HCT116 (cell line): Measurements from ENCODE around the gene SDCBP2. TPM values are rescaled to one million over a fixed set of nuclear protein-coding genes. Genes with fewer than 3 reads are reported as not detected.
A peak's percentile ranks its signal among the peaks of the same experiment; 100 is the strongest.

Experiments
- ATAC-seq: fragments of 200-7000 bp; cut with Tn5 transposase; 2 replicates; pipeline ENCODE4 v1.9.1; 2020; ENCODE audit warnings: mild to moderate bottlenecking, moderate library complexity
- BruUV-seq: library from RNA; stranded (reverse); fragments of 400-500 nt; replicated peaks from 2 replicates; lab custom pipeline; 2021; lab: Mats Ljungman, UMichigan
- CTCF ChIA-PET: fragments of 300-600 bp; sonication (Branson Sonifier 250); formaldehyde crosslinking; loops from one replicate; lab custom pipeline; 2021; ENCODE audit warnings: antibody characterized with exemption; lab: Charles Lee
- POLR2A ChIA-PET: fragments of 300-600, 350-600 bp; sonication (Branson Sonifier 250); formaldehyde crosslinking; loops from one replicate; lab custom pipeline; 2021; ENCODE audit warnings: antibody characterized with exemption; lab: Charles Lee
- RAD21 ChIA-PET, 2 experiments: fragments of 300-600 bp; sonication (Branson Sonifier 250); formaldehyde crosslinking; loops; one replicate each; lab custom pipeline; 2023; ENCODE audit warnings: low total read pairs in 2 of 2; ENCODE audit not compliant: uncharacterized antibody in 2 of 2, unreplicated experiment in 2 of 2, low non-redundant PET in 1 of 2; lab: Charles Lee
- DNase-seq: peaks from one replicate; pipeline ENCODE4 v3.0.0-alpha.2; 2010; ENCODE audit warnings: low read depth, low spot score
- H2AFZ ChIP-seq: fragments of 200-600 bp; shearing (Covaris generic), sonication (generic); 2 replicates; pipeline ENCODE4 v1.6.1; 2017; ENCODE audit warnings: low read depth, mixed run types, mixed read lengths, antibody characterized with exemption, low read length; ENCODE audit not compliant: poor library complexity, severe bottlenecking
- H3K27ac ChIP-seq: 2 replicates; pipeline ENCODE4 v1.5.1; 2012; ENCODE audit warnings: low read depth, low read length
- H3K27me3 ChIP-seq: fragments of 200-600 bp; sonication (generic); 2 replicates; pipeline ENCODE4 v1.6.1; 2016; ENCODE audit warnings: mixed run types, low read length, mixed read lengths; ENCODE audit not compliant: insufficient read depth
- H3K36me3 ChIP-seq, 2 experiments: fragments of 200-500 bp in 1 of 2; fragments of 200-600 bp in 1 of 2; sonication (Bioruptor generic) in 1 of 2; sonication (generic) in 1 of 2; 2 replicates each; pipeline versions ENCODE4 v1.5.1 to v1.6.1; 2014 to 2016; ENCODE audit warnings: low read length in 2 of 2, inconsistent platforms in 1 of 2, mixed read lengths in 1 of 2, mixed run types in 1 of 2; ENCODE audit not compliant: insufficient read depth in 2 of 2, control insufficient read depth in 1 of 2
- H3K4me1 ChIP-seq, 2 experiments: fragments of 200-600 bp in 1 of 2; sonication (generic) in 1 of 2; 2 replicates each; pipeline versions ENCODE4 v1.5.1 to v1.6.1; 2012 to 2017; ENCODE audit warnings: low read length in 2 of 2, inconsistent platforms in 1 of 2, mild to moderate bottlenecking in 1 of 2, mixed read lengths in 1 of 2, mixed run types in 1 of 2, moderate library complexity in 1 of 2; ENCODE audit not compliant: insufficient read depth in 2 of 2, control insufficient read depth in 1 of 2
- H3K4me2 ChIP-seq: fragments of 200-600 bp; sonication (generic); 2 replicates; pipeline ENCODE4 v1.6.1; 2017; ENCODE audit warnings: mixed run types, low read length, mixed read lengths
- H3K4me3 ChIP-seq, 2 experiments: fragments of 200-600 bp in 1 of 2; sonication (generic) in 1 of 2; replicated peaks in 1 of 2; 2 replicates each; pipeline ENCODE4 v1.5.1; 2011 to 2016; ENCODE audit warnings: low read length in 2 of 2, control low read depth in 1 of 2, low read depth in 1 of 2, mild to moderate bottlenecking in 1 of 2, mixed read lengths in 1 of 2, mixed run types in 1 of 2
- H3K79me2 ChIP-seq: fragments of 200-600 bp; sonication (generic); 2 replicates; pipeline ENCODE4 v1.6.1; 2017; ENCODE audit warnings: mild to moderate bottlenecking, mixed run types, low read length, moderate library complexity, mixed read lengths; ENCODE audit not compliant: insufficient read depth
- H3K9ac ChIP-seq: fragments of 200-600 bp; sonication (generic); 2 replicates; pipeline ENCODE4 v1.6.1; 2016; ENCODE audit warnings: low read length, mixed read lengths
- H3K9me2 ChIP-seq: fragments of 200-600 bp; sonication (generic), shearing (Covaris generic); 2 replicates; pipeline ENCODE4 v1.6.1; 2017; ENCODE audit warnings: mixed run types, mild to moderate bottlenecking, moderate library complexity; ENCODE audit not compliant: insufficient read depth
- H3K9me3 ChIP-seq, 2 experiments: fragments of 200-500 bp in 1 of 2; fragments of 200-600 bp in 1 of 2; sonication (Bioruptor generic) in 1 of 2; sonication (generic) in 1 of 2; 2 replicates each; pipeline ENCODE4 v1.6.1; 2014 to 2017; ENCODE audit warnings: low read length in 2 of 2, mixed read lengths in 2 of 2, inconsistent platforms in 1 of 2, low read depth in 1 of 2, mild to moderate bottlenecking in 1 of 2, mixed run types in 1 of 2, moderate library complexity in 1 of 2; ENCODE audit not compliant: control insufficient read depth in 1 of 2, insufficient read depth in 1 of 2
- H4K20me1 ChIP-seq: fragments of 200-600 bp; sonication (generic), shearing (Covaris generic); 2 replicates; pipeline ENCODE4 v1.6.1; 2017; ENCODE audit warnings: mixed run types, mild to moderate bottlenecking, moderate library complexity; ENCODE audit not compliant: insufficient read depth
- CBX3 ChIP-seq: IDR thresholded peaks from 2 replicates; pipeline ENCODE4 v1.6.1; 2012; ENCODE audit warnings: low read depth
- CTCF ChIP-seq, 3 experiments: fragments of 200-600 bp in 1 of 3; sonication (generic) in 1 of 3; IDR thresholded peaks in 2 of 3; conservative IDR thresholded peaks in 1 of 3; 2 replicates each; pipeline ENCODE4 v1.5.1; 2012 to 2017; ENCODE audit warnings: low read depth in 2 of 3, low read length in 2 of 3, antibody characterized with exemption in 1 of 3, borderline replicate concordance in 1 of 3, control low read depth in 1 of 3, mild to moderate bottlenecking in 1 of 3, mixed read lengths in 1 of 3, mixed run types in 1 of 3, moderate library complexity in 1 of 3; ENCODE audit not compliant: insufficient read depth in 1 of 3
- ELF1 ChIP-seq: IDR thresholded peaks from 2 replicates; pipeline ENCODE4 v1.6.1; 2012; ENCODE audit warnings: low read depth, borderline replicate concordance
- RAD21 ChIP-seq: IDR thresholded peaks from 2 replicates; pipeline ENCODE4 v1.6.1; 2012; ENCODE audit warnings: low read depth, mild to moderate bottlenecking
- ZNF274 ChIP-seq: fragments of 200-500 bp; sonication (Bioruptor generic); IDR thresholded peaks from 2 replicates; pipeline ENCODE4 v1.6.1; 2014; ENCODE audit warnings: mild to moderate bottlenecking, low read depth, low read length, inconsistent platforms
- intact Hi-C: fragments of 100-400 bp; cut with micrococcal nuclease; formaldehyde crosslinking; loops from 2 replicates; pipeline ENCODE4 v1.10.0; 2022
- total RNA-seq: library from RNA; stranded (reverse); gene quantifications from one replicate; pipeline ENCODE4 v1.2.1, GENCODE V29; 2021; ENCODE audit not compliant: unreplicated experiment

Gene SDCBP2
- total RNA-seq, 1 experiment from 2014 or later: 3.4 TPM

GRCh38 chr20:1313236-1313964, 15.5 kb downstream of the SDCBP2 start:
- POLR2A ChIA-PET: interaction anchor here (0.9 kb wide), 1 partner anchor 12 kb away, joined by 3 read pairs; no protein-coding TSS in a partner anchor

More at GRCh38 chr20:1313236-1313964, 15.5 kb downstream of the SDCBP2 start:
- Histone ChIP-seq H3K79me2 (no peaks in the 10 kb centered on the region), H3K9ac (no peak overlapping the region), H2AFZ (peak overlapping the region; percentile 71), H3K4me2 (peak overlapping the region; percentile 22; the same call in 1 of the 2 replicates), H3K9me2 (no peaks in the 10 kb centered on the region), H4K20me1 (no peaks in the 10 kb centered on the region), H3K4me3 (no peak overlapping the region), H3K9me3 (no peaks in the 10 kb centered on the region), H3K4me1 (peaks cover 0 to 3% of the 10 kb centered on the region in 2 experiments; a peak in 1 of 4 replicates), H3K27ac (no peak overlapping the region), H3K36me3 (no peaks in the 10 kb centered on the region), H3K27me3 (no peaks in the 10 kb centered on the region)
- no TSS peak for BruUV-seq
- ATAC-seq (peak; percentile 93), DNase-seq (peak; percentile 49)
- CTCF ChIA-PET: interaction anchor here (0.8 to 1.2 kb wide), 5 partner anchors 11 to 190 kb away, joined by 3 to 5 read pairs (median 4); no protein-coding TSS in a partner anchor
- TF ChIP-seq ELF1 (no peak), ZNF274 (no peak), CTCF (IDR thresholded peaks at IDR 0.05 in 2 of 3, conservative IDR thresholded peaks at IDR 0.05 in 1 of 3; ENCODE audit: borderline replicate concordance in 1 of 3, insufficient read depth in 1 of 3, low read depth in 2 of 3, low read length in 2 of 3) (peak; percentile 93 to 97 (median 96)), CBX3 (no peak), RAD21 (peak; percentile 93)
- RAD21 ChIA-PET: no interaction called here
- intact Hi-C loops: loop anchor here (1.0 kb wide), 2 partner anchors 124 to 153 kb away; partner anchors contain the start of gene NSFL1C
